IPS DF 6.9 (cell line): ENCODE results near the gene RAB44.

Experiments used
- DNase-seq: peaks from one replicate; pipeline ENCODE4 v3.0.0-alpha.2; 2013; ENCODE audit warnings: low read depth, low spot score
- H3K27ac ChIP-seq: one replicate; pipeline ENCODE4 v1.5.1; 2013; ENCODE audit warnings: low read length, control low read depth
- H3K27me3 ChIP-seq: 2 replicates; pipeline ENCODE4 v1.6.1; 2013; ENCODE audit warnings: mild to moderate bottlenecking, low read length; ENCODE audit not compliant: control insufficient read depth, insufficient read depth
- H3K36me3 ChIP-seq: 2 replicates; pipeline ENCODE4 v1.6.1; 2013; ENCODE audit warnings: low read length; ENCODE audit not compliant: control insufficient read depth, insufficient read depth
- H3K4me1 ChIP-seq: 2 replicates; pipeline ENCODE4 v1.6.1; 2013; ENCODE audit warnings: low read length; ENCODE audit not compliant: control insufficient read depth, insufficient read depth
- H3K4me3 ChIP-seq: 2 replicates; pipeline ENCODE4 v1.5.1; 2013; ENCODE audit warnings: mild to moderate bottlenecking, low read length
- H3K9me3 ChIP-seq: 2 replicates; pipeline ENCODE4 v1.6.1; 2013; ENCODE audit warnings: low read length, inconsistent platforms; ENCODE audit not compliant: control insufficient read depth, insufficient read depth
- WGBS: extraction: QIAGEN DNeasy Blood & Tissue Kit; methylation state at CpG from one replicate; pipeline ENCODE4 v1.1.7; 2013; ENCODE audit warnings: mixed read lengths, missing lambda C conversion rate; ENCODE audit not compliant: insufficient read length, insufficient coverage; 5-methylcytosine and 5-hydroxymethylcytosine counted together

The RAB44 gene

DNA sequence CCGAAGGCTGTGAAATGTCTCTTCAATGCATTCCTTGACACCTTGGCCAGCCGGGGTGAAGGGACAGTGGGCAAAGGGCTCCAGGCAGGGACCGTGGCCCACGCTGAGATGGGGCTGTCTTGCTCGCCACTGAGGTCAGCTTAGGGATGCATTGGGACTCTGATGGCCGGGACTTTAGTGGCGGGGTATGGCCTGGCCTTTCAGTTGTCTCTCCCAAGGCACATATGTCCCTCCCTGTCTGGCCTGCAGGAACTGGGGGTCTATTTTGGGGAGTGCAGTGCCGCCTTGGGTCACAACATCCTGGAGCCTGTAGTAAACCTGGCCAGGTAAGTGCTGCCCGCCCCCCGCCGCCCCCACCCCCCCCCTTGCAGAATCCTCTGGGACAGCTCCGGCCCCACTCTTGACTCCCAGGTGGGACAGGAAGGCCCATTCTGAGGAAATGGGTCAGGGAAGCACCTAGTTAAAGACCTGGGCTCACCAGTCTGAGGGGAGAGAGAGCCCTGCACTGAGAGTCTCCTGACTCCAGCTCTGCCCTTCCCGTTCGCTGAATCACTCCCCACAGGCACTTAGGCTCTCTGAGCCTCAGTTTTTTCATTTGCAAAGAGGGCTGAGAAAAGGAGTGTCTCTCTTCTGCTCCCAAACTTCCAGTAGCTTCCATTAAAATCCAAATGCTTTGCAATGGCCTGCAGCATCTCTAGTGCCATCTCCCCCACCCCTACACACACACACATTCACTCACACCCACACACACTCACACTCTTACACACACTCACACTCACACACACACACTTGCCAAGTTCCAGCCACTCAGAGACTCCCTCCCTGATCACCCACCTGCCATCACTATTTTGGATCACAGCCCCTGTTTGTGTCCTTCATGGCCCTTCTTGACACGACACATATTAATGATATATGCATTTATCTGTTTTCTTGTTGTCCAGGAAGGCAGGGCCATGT lies 33.1 kb downstream of the RAB44 start:
- no peaks in the 10 kb centered on the region for H3K36me3 ChIP-seq
- H3K4me1 ChIP-seq: peaks cover 2% of the 10 kb centered on the region; the same call in 1 of the 2 replicates
- no peak overlapping the region for H3K27ac ChIP-seq
- WGBS: no CpG with 5 or more reads among the region's 15 CpGs
- no peak overlapping the region for H3K4me3 ChIP-seq
- DNase-seq: no peak
- no peaks in the 10 kb centered on the region for H3K9me3 ChIP-seq
- no peaks in the 10 kb centered on the region for H3K27me3 ChIP-seq

DNA sequence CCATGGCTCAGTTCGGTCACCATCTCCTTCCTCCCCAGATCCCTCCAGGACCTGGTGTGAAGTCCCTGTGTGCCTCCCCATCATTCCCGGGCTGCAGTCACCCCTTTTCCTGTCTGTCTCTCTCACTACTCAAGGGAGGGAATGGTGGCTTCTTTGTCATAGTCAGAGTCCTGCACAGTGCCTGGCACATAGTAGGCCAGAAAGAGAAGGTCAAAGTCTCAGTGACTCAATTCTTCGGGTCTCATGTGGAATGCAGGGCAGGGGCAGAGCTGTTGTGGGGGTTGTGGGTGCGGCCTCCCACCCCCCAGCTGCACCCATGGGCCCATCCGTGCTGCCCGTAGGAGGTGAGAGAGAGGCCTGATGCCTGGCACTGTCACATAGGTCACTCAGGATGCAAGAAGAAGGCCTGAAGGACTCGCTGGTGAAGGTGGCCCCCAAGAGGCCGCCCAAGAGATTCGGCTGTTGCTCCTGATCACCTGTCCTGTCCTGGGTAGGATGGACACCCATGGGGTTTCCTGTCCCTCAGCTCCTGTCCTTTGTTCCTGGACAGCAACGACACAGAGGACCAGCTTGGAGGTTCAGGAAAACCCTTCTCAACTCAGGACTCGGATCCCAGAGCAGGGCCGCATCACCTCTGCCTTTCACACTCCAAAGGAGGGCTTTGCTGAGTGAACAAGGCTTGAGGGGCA lies 34.1 kb downstream of the RAB44 start:
- no CpG with 5 or more reads among the region's 12 CpGs for WGBS
- no peaks in the 10 kb centered on the region for H3K27me3 ChIP-seq
- peaks cover 2% of the 10 kb centered on the region; the same call in 1 of the 2 replicates for H3K4me1 ChIP-seq

DNA sequence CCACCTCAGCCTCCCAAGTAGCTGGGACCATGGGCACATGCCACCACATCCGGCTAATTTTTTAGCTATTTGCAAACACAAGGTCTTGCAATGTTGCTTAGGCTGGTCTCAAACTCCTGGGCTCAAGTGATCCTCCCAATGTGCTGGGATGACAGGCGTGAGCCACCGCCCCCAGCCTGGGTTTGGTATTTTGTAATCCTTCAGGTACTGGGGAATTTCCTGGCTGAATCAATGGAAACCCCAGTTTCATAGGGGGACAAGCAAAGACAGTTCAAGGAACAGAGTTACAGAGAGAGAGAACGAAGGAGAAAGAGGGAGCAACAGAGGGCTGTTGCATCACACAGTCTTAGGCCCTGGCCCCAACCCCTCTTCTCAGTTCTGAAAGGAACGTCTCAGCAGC lies 35.7 kb downstream of the RAB44 start:
- DNase-seq: no peak
- Histone ChIP-seq H3K27me3 (no peaks in the 10 kb centered on the region), H3K27ac (no peak overlapping the region), H3K4me1 (peaks cover 2% of the 10 kb centered on the region; the same call in 1 of the 2 replicates), H3K9me3 (no peaks in the 10 kb centered on the region), H3K4me3 (no peak overlapping the region), H3K36me3 (no peaks in the 10 kb centered on the region)
- WGBS: no CpG with 5 or more reads among the region's 5 CpGs

More for the DNA sequence above, 34.1 kb downstream of the RAB44 start:
- no peaks in the 10 kb centered on the region for H3K36me3 ChIP-seq
- no peak for DNase-seq
- H3K27ac ChIP-seq: no peak overlapping the region
- H3K4me3 ChIP-seq: no peak overlapping the region
- no peaks in the 10 kb centered on the region for H3K9me3 ChIP-seq

DNA sequence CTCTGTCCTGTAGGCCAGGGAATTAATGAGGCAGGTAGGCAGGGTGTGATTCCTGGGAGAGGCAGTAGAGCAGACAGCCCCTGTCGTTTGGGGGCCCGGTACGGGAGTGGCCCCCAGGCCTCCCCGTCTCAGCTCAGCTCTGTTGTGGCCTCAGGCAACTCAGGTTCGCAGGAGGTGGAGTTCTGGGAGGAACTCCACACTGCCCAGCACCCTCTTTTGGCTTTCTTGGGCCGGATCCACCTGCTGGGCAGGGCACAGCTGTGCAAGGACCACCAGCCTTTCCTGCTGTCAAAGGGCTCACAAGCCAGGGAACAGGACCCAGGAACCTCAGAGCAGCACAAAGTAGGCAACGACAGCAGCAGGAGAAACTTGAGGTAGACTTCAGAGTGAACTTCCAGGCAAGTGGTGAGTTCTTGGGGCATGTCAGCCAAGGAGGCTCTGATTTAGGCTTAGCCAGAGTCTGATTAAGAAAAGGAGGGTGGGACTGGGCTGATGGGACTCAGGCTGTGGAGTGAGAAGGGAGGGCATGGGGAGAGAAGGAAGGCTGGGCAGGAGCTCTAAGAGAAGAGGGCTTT lies 36.9 kb downstream of the RAB44 start:
- no peaks in the 10 kb centered on the region for H3K9me3 ChIP-seq
- no peak overlapping the region for H3K4me3 ChIP-seq
- peaks cover 2% of the 10 kb centered on the region; the same call in 1 of the 2 replicates for H3K4me1 ChIP-seq
- WGBS: no CpG with 5 or more reads among the region's 7 CpGs
- no peak overlapping the region for H3K27ac ChIP-seq
- DNase-seq: no peak
- no peaks in the 10 kb centered on the region for H3K36me3 ChIP-seq
- no peaks in the 10 kb centered on the region for H3K27me3 ChIP-seq

DNA sequence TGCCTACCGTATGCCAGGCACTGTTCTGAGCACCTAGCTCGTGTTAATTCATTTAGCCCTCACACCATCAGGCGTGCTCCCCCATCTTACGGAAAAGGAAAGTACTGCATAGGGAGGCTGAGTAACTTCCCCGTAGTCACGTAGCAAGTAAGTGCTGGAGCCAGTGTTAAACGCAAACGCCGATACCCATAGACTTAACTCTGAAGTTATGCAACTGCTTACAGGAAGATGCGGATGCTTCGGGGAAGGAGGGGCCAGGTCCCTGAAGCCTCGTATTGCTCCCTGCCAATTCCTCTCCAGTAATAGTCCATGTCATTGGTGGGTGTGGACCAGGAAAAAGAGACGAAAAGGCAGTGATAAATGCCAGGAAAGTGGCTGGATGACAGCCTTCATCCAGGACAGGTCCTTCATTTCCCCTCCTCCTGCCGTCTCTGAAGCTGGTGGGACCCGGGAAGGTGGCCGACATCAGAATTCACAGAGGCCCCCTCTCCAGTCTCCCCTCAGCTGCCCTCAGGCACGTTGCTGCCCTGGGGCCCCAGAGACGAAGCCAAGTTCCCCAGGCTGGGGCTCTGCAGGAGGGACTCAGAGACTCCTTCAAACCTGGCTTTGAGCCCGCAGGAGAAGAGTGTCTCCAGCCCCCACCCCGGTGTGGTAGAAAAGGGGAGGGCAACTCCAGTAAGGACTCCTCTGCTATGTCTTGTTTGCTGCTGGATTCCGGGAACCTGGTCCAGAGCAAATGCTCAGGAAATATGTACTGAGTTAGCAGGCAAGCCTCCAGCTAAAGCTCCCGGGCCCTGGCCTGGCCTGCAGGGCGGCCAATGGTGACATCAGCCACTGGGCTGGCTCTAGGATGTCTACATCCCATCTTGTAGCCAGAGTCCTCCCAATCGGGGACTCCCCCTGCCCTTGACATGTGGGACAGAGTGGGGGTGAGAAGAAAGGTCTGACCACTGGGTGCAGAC lies 37.8 kb downstream of the RAB44 start:
- no CpG with 5 or more reads among the region's 24 CpGs for whole genome bisulfite sequencing
- Histone ChIP-seq H3K4me1 (peaks cover 2% of the 10 kb centered on the region; the same call in 1 of the 2 replicates), H3K27ac (no peak overlapping the region)

DNA sequence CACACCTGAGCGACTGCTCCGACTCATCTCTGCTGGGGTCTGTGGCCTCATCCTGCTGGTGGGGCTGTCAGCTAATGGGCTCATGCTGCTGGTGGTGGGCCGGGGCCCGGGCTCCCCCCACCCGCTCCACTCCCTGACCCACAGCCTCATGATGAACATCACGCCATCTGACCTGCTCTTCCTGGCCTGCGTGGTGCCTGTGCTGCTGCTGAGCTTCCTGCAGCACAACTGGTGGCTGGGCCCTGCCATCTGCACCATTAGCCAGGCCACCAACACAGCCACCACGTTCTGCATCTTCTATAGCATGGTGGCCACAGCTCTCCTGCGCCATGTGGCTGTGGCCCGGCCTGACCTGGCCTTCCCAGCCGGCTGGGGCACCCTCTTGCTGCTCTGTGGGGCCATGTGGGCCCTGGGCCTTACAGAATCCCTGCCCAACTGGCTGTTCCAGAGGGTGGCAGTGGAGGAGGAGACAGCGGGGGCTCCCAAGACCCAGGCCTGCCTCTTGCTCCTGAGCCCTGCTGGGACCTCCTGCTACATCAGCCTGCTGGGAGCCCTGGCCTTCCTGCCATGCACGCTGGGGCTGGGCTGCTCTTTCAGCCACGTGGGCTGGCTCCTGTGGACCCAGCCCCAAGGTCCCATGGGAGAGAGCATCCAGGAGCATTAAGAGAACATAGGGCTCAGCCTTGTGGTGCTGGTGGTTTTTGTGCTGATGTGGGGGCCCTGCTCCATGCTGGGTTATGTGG lies 39.6 kb downstream of the RAB44 start:
- Histone ChIP-seq H3K4me3 (no peak overlapping the region), H3K9me3 (no peaks in the 10 kb centered on the region), H3K27me3 (no peaks in the 10 kb centered on the region), H3K4me1 (no peaks in the 10 kb centered on the region), H3K36me3 (no peaks in the 10 kb centered on the region), H3K27ac (no peak overlapping the region)
- no CpG with 5 or more reads among the region's 14 CpGs for WGBS
- no peak for DNase-seq

More for the DNA sequence above, 37.8 kb downstream of the RAB44 start:
- Histone ChIP-seq H3K36me3 (no peaks in the 10 kb centered on the region), H3K9me3 (no peaks in the 10 kb centered on the region), H3K4me3 (no peak overlapping the region), H3K27me3 (no peaks in the 10 kb centered on the region)
- no peak for DNase-seq

DNA sequence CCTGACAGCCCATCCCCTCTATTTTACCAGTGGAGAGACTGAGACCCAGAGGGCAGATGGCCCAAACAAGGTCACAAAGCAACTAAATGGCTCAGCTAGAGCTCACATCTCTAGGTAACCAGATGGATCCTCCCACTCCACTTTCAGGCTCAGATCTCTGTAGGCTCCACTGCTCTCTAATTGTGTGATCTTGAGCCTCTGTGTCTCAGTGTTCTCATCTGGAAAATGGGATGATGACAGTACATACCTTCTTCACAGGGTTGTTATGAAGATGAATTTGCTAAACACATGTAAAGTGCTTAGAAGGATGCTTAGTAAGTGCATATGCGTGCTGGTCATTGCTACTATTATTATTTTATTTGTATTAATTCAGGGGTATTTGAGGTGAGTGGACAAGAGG lies 40.5 kb downstream of the RAB44 start:
- Histone ChIP-seq H3K4me3 (no peak overlapping the region), H3K9me3 (no peaks in the 10 kb centered on the region), H3K4me1 (no peaks in the 10 kb centered on the region), H3K36me3 (no peaks in the 10 kb centered on the region), H3K27ac (no peak overlapping the region), H3K27me3 (no peaks in the 10 kb centered on the region)
- no peak for DNase-seq
- no CpG with 5 or more reads among the region's 1 CpG for WGBS

DNA sequence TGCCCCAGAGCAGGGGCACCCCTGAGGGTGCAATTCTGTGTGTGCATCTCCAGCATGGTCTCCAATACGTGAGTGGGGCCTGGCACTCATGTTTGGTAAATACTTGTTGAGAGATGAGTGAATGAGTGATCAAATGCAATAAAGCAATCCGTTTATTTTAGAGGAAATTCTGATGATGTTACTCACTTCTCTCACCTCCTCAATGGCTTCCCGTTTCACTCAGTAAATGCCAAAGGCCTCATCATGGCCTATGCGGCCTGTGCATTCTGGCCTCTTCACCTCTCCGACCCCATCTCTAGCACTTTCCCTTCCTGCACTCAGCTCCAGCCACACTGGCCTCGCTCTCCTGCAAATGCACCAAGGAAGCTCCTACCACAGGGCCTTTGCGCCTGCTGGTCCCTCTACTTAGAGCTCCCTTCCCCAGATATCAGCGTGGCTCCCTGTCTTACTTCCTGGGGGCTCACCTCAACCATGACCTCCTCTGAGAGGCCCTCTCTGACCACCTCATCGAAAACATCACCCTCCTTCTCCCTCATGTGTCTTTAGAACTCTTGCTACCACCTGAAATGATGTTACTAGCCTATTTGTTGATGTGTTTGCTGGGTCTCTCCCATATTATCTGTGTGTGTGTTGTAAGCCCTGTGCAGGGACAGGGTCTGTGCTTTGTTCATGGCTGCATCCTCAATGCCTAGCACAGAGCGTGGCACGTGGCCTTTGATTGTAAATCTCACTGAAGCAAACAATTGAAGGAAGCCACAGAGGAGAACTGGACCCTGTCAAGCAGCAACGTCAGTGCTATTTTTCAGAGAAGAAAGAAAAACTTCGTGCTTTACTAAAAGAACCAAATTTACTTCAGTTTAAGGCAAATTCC lies 42.6 kb downstream of the RAB44 start:
- H3K36me3 ChIP-seq: no peaks in the 10 kb centered on the region
- no peak overlapping the region for H3K27ac ChIP-seq
- H3K4me1 ChIP-seq: no peaks in the 10 kb centered on the region
- no peak for DNase-seq
- no peak overlapping the region for H3K4me3 ChIP-seq
- no CpG with 5 or more reads among the region's 13 CpGs for WGBS
- no peaks in the 10 kb centered on the region for H3K27me3 ChIP-seq
- no peaks in the 10 kb centered on the region for H3K9me3 ChIP-seq

DNA sequence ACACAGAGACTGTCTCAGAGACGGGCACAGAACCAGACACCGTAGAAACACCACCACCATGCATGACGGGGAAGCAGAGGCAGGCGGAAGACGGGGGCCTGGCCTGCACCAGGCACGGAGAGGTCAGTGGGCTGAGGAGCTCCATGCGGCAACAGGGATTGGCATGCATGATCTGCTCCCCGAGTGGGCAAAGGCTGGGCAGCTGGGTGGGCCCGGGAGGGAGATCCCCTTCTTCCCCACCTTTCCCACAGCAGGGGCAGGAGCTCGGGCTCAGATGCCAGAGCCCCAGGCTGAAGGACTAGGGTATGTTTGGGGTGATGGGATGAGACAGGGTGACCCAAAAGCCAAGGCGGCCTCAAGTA lies 43.2 kb downstream of the RAB44 start:
- Histone ChIP-seq H3K4me1 (no peaks in the 10 kb centered on the region), H3K27ac (no peak overlapping the region)
- no CpG with 5 or more reads among the region's 11 CpGs for WGBS

More for the DNA sequence above, 43.2 kb downstream of the RAB44 start:
- no peaks in the 10 kb centered on the region for H3K9me3 ChIP-seq
- no peak for DNase-seq
- no peaks in the 10 kb centered on the region for H3K36me3 ChIP-seq
- no peaks in the 10 kb centered on the region for H3K27me3 ChIP-seq
- no peak overlapping the region for H3K4me3 ChIP-seq
